Glomerular endothelial cell (primary cell): Measurements from ENCODE around the gene IL15RA. TPM values are rescaled to one million over a fixed set of nuclear protein-coding genes. Genes with fewer than 3 reads are reported as not detected.
"Not testable (repeated sequence)": the region's sequence is repeated elsewhere in the genome, so short reads cannot be mapped to it uniquely, and the experiment has no call there.

Experiments used
- DNase-seq: peaks from one replicate; pipeline ENCODE4 v3.0.0-alpha.2; 2011; ENCODE audit warnings: low read depth, low spot score; ENCODE audit errors: extremely low read depth
- total RNA-seq: library from RNA; depleted of rRNA; stranded (reverse); fragments of >200 nt; gene quantifications from 2 replicates; pipeline ENCODE4 v1.2.3, GENCODE V29; 2015

The IL15RA gene
- total RNA-seq, 1 donor from 2014 or later, result 46.7 TPM

- DNase-seq, result no peak
Measured at GRCh38 chr10:5952731-5953385, 24.5 kb downstream of the IL15RA start.

GRCh38 chr10:5951721-5952407 lies 25.5 kb downstream of the IL15RA start:
- DNase-seq, result no peak

GRCh38 chr10:5951167-5951711 lies 26.1 kb downstream of the IL15RA start:
- DNase-seq, result no peak

- no peak for DNase-seq
Measured at GRCh38 chr10:5949009-5949759, 28.2 kb downstream of the IL15RA start.

GRCh38 chr10:5948208-5948585 lies 29.1 kb downstream of the IL15RA start:
- no peak for DNase-seq

- no peak for DNase-seq
Measured at GRCh38 chr10:5947471-5948207, 29.7 kb downstream of the IL15RA start.

- no peak for DNase-seq
Measured at GRCh38 chr10:5946786-5947185, 30.6 kb downstream of the IL15RA start.

- not testable (repeated sequence) for DNase-seq
Measured at GRCh38 chr10:5946419-5946775, 30.9 kb downstream of the IL15RA start.

- peak; percentile 77 for DNase-seq
Measured at GRCh38 chr10:5945561-5946418, 31.6 kb downstream of the IL15RA start.

GRCh38 chr10:5945190-5945509 lies 32.2 kb downstream of the IL15RA start:
- no peak for DNase-seq

- peak; percentile 98 for DNase-seq
Measured at GRCh38 chr10:5944389-5945189, 32.8 kb downstream of the IL15RA start.

- DNase-seq, result no peak
Measured at GRCh38 chr10:5943536-5943935, 33.8 kb downstream of the IL15RA start.

GRCh38 chr10:5942474-5942873 lies 34.9 kb downstream of the IL15RA start:
- no peak for DNase-seq

- DNase-seq, result no peak
Measured at GRCh38 chr10:5942001-5942400, 35.3 kb downstream of the IL15RA start.

- no peak for DNase-seq
Measured at GRCh38 chr10:5941579-5941978, 35.8 kb downstream of the IL15RA start.

GRCh38 chr10:5940807-5941218 lies 36.5 kb downstream of the IL15RA start:
- DNase-seq, result no peak

GRCh38 chr10:5938291-5938690 lies 39.1 kb downstream of the IL15RA start:
- no peak for DNase-seq

- DNase-seq, result no peak
Measured at GRCh38 chr10:5937016-5937415, 40.3 kb downstream of the IL15RA start.

GRCh38 chr10:5935628-5936027 lies 41.7 kb downstream of the IL15RA start:
- DNase-seq, result no peak
